Panc1 (cell line): ENCODE results near the gene ATG2B.

ENCODE experiments used
- POLR2AphosphoS5 ChIP-seq: IDR thresholded peaks from 2 replicates; pipeline ENCODE4 v1.6.1; 2012; ENCODE audit warnings: mild to moderate bottlenecking, low read depth, low read length, moderate library complexity
- REST ChIP-seq, 2 experiments: IDR thresholded peaks; 2 replicates each; pipeline ENCODE4 v1.6.1; 2011 to 2012; ENCODE audit warnings: low read depth in 2 of 2, control low read depth in 1 of 2, low read length in 1 of 2, mild to moderate bottlenecking in 1 of 2, moderate library complexity in 1 of 2; ENCODE audit not compliant: insufficient read depth in 1 of 2
- TF ChIP-seq, protein P1 (sequence below): fragments of 450-650 bp; IDR thresholded peaks from 2 replicates; pipeline ENCODE4 v1.5.1; 2017; ENCODE audit warnings: mild to moderate bottlenecking

DNA sequence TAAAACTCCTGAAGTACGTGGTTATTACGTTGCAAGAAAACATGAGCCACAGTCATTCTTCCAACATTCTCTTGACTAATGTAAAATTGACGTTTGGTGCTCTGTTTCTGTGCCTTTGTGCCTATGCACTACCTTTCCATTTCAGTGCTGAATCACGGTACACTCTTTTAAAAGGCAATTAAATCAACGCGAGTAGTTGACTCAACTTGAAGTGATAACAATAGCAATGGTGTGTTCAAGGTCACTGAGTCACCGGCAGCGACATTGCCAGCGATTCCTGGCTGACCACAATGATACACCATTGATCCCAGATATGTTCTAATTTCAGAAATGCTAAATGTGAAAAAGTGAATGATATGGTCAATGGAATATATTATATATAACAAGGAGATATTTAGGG, 46.6 kb upstream of the ATG2B start:
- TF ChIP-seq, protein P1, sequence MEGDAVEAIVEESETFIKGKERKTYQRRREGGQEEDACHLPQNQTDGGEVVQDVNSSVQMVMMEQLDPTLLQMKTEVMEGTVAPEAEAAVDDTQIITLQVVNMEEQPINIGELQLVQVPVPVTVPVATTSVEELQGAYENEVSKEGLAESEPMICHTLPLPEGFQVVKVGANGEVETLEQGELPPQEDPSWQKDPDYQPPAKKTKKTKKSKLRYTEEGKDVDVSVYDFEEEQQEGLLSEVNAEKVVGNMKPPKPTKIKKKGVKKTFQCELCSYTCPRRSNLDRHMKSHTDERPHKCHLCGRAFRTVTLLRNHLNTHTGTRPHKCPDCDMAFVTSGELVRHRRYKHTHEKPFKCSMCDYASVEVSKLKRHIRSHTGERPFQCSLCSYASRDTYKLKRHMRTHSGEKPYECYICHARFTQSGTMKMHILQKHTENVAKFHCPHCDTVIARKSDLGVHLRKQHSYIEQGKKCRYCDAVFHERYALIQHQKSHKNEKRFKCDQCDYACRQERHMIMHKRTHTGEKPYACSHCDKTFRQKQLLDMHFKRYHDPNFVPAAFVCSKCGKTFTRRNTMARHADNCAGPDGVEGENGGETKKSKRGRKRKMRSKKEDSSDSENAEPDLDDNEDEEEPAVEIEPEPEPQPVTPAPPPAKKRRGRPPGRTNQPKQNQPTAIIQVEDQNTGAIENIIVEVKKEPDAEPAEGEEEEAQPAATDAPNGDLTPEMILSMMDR, result no peak
- no peak for TF ChIP-seq REST (IDR thresholded peaks at IDR 0.05; ENCODE audit: insufficient read depth in 1 of 2, low read depth in 2 of 2, low read length in 1 of 2)
- no peak for TF ChIP-seq POLR2AphosphoS5
